Neural cell (in vitro differentiated cells): ENCODE results near the gene APOOL. TPM values are rescaled to one million over a fixed set of nuclear protein-coding genes. Genes with fewer than 3 reads are reported as not detected.

Experiments used
- H2AFZ ChIP-seq: fragments of 200-600, 300-800 bp; sonication (generic), shearing (Covaris generic); 2 replicates; pipeline ENCODE4 v1.6.0; 2014; ENCODE audit warnings: low read depth, mild to moderate bottlenecking, antibody characterized with exemption, low read length, moderate library complexity
- H3F3A ChIP-seq: fragments of 200-600 bp; shearing (Covaris generic); 2 replicates; pipeline ENCODE4 v1.6.1; 2016; ENCODE audit warnings: mild to moderate bottlenecking, moderate library complexity, mixed read lengths, antibody characterized with exemption, low read length; ENCODE audit not compliant: insufficient read depth, poor library complexity, severe bottlenecking
- H3K27ac ChIP-seq: fragments of 200-600, 300-800 bp; sonication (generic), shearing (Covaris generic); 2 replicates; pipeline ENCODE4 v1.5.1; 2014; ENCODE audit warnings: mild to moderate bottlenecking, low read length, moderate library complexity
- H3K27me3 ChIP-seq: fragments of 300-800, 200-600 bp; sonication (generic), shearing (Covaris generic); 2 replicates; pipeline ENCODE4 v1.6.0; 2014; ENCODE audit warnings: mild to moderate bottlenecking, low read depth, low read length, moderate library complexity; ENCODE audit not compliant: insufficient read depth
- H3K36me3 ChIP-seq: fragments of 300-800, 200-600 bp; sonication (generic), shearing (Covaris generic); 2 replicates; pipeline ENCODE4 v1.5.1; 2014; ENCODE audit warnings: mild to moderate bottlenecking, antibody characterized with exemption, low read length, moderate library complexity; ENCODE audit not compliant: insufficient read depth
- H3K4me2 ChIP-seq: fragments of 300-800, 200-600 bp; sonication (generic), shearing (Covaris generic); 2 replicates; pipeline ENCODE4 v1.6.0; 2014; ENCODE audit warnings: mild to moderate bottlenecking, low read length
- H3K4me3 ChIP-seq: fragments of 300-800, 200-600 bp; sonication (generic), shearing (Covaris generic); 2 replicates; pipeline ENCODE4 v1.5.1; 2014; ENCODE audit warnings: mild to moderate bottlenecking, low read length, moderate library complexity
- H3K79me2 ChIP-seq: fragments of 200-600 bp; shearing (Covaris generic); replicated peaks from 2 replicates; pipeline ENCODE4 v1.6.0; 2014; ENCODE audit warnings: mild to moderate bottlenecking, low read length, moderate library complexity; ENCODE audit not compliant: insufficient read depth
- H3K9ac ChIP-seq: fragments of 300-800, 200-600 bp; sonication (generic), shearing (Covaris generic); 2 replicates; pipeline ENCODE4 v1.6.1; 2016; ENCODE audit warnings: mild to moderate bottlenecking, low read length, mixed read lengths
- H3K9me2 ChIP-seq: fragments of 200-600 bp; shearing (Covaris generic); 2 replicates; pipeline ENCODE4 v1.6.1; 2016; ENCODE audit warnings: mild to moderate bottlenecking, low read length, mixed read lengths; ENCODE audit not compliant: insufficient read depth
- H3K9me3 ChIP-seq: fragments of 200-600, 300-800 bp; sonication (generic), shearing (Covaris generic); 2 replicates; pipeline ENCODE4 v1.6.1; 2016; ENCODE audit warnings: mild to moderate bottlenecking, mixed run types, low read length, moderate library complexity, mixed read lengths
- H4K20me1 ChIP-seq: fragments of 200-600 bp; shearing (Covaris generic); 2 replicates; pipeline ENCODE4 v1.6.1; 2016; ENCODE audit warnings: mild to moderate bottlenecking, mixed run types; ENCODE audit not compliant: insufficient read depth
- EP300 ChIP-seq: fragments of 450-650 bp; conservative IDR thresholded peaks from 2 replicates; pipeline ENCODE4 v1.6.1; 2014; ENCODE audit warnings: antibody characterized with exemption, mild to moderate bottlenecking, moderate library complexity; ENCODE audit not compliant: poor library complexity, severe bottlenecking
- EZH2 ChIP-seq: fragments of 200-600, 300-800 bp; shearing (Covaris generic), sonication (generic); IDR thresholded peaks from 2 replicates; pipeline ENCODE4 v1.6.1; 2014; ENCODE audit warnings: antibody characterized with exemption, low read length, borderline replicate concordance, mild to moderate bottlenecking; ENCODE audit not compliant: insufficient read depth, poor library complexity, severe bottlenecking
- MXI1 ChIP-seq: fragments of 450-650 bp; conservative IDR thresholded peaks from 2 replicates; pipeline ENCODE4 v1.6.1; 2014; ENCODE audit warnings: antibody characterized with exemption, mild to moderate bottlenecking; ENCODE audit not compliant: poor library complexity, severe bottlenecking
- POLR2AphosphoS5 ChIP-seq: IDR thresholded peaks from 2 replicates; pipeline ENCODE4 v1.6.1; 2012
- RAD21 ChIP-seq: fragments of 450-650 bp; conservative IDR thresholded peaks from 2 replicates; pipeline ENCODE4 v1.6.1; 2014; ENCODE audit warnings: antibody characterized with exemption, mild to moderate bottlenecking, moderate library complexity
- SMC3 ChIP-seq: fragments of 450-650 bp; conservative IDR thresholded peaks from 2 replicates; pipeline ENCODE4 v1.6.1; 2014; ENCODE audit warnings: antibody characterized with exemption, mild to moderate bottlenecking, moderate library complexity; ENCODE audit not compliant: poor library complexity
- TAF1 ChIP-seq: IDR thresholded peaks from 2 replicates; pipeline ENCODE4 v1.6.1; 2012; ENCODE audit warnings: low read depth
- polyA plus RNA-seq: library from polyadenylated mRNA; depleted of rRNA; stranded (reverse); fragments of >200 nt; gene quantifications from 2 replicates; pipeline ENCODE4 v1.2.3, GENCODE V29; 2014
- TF ChIP-seq, protein P1 (sequence below): fragments of 450-650 bp; IDR thresholded peaks from 2 replicates; pipeline ENCODE4 v1.5.1; 2014; ENCODE audit warnings: antibody characterized with exemption, mild to moderate bottlenecking, moderate library complexity; ENCODE audit not compliant: poor library complexity, severe bottlenecking
- TF ChIP-seq, protein P2 (sequence below): IDR thresholded peaks from 2 replicates; pipeline ENCODE4 v1.6.1; 2012; ENCODE audit warnings: borderline replicate concordance

APOOL gene
- polyA plus RNA-seq, 1 donor from 2014 or later: 3.6 TPM

DNA sequence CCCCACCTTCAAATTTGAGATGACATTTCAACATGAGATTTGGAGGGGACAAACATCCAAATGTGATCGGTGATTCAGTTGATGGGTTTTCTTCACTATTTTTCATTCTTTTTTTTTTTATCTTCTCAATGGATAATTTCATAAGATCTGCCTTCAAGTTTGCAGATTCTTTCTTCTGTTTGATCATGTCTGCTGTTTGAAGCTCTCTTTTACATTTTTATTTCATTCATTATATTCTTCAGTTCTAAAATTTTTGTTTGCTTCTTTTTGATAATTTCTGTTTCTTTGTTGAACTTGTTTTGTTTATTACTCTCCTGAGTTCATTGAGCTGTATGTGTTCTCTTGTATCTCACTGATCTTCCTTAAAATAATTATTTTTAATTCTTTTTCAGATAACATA, 14.8 kb downstream of the APOOL start (continued):
- TF ChIP-seq SMC3: no peak
- TF ChIP-seq POLR2AphosphoS5: no peak
- no peak for TF ChIP-seq RAD21
- no peak for TF ChIP-seq MXI1

DNA sequence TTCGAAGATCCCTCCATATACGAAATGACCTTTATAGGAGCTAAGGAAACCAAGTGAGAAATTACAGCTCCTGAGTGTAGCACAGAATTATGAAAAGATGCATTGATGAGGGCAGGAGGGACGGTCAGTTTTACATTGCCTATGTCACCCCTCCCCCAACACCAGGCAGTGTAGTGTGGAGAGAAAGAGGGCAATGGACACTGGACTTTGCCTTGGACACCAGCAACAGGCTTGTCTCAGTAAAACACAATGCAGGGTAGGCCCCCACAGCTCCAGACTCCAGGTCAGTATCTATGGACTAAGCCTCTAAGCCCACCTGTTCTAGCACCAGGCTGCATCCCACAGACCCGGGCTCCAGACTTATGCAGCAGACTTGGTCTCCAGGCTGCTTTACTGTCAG, 16.5 kb downstream of the APOOL start:
- no peaks in the 10 kb centered on the region for H3K36me3 ChIP-seq
- H3K27ac ChIP-seq: no peak overlapping the region
- no peaks in the 10 kb centered on the region for H3K9me3 ChIP-seq
- TF ChIP-seq MXI1: no peak
- no peaks in the 10 kb centered on the region for H3K9me2 ChIP-seq
- no peak overlapping the region for H3K4me3 ChIP-seq
- no peaks in the 10 kb centered on the region for H3F3A ChIP-seq
- no peaks in the 10 kb centered on the region for H4K20me1 ChIP-seq
- no peaks in the 10 kb centered on the region for H3K79me2 ChIP-seq
- no peak overlapping the region for H3K9ac ChIP-seq
- no peak overlapping the region for H3K4me2 ChIP-seq
- no peaks in the 10 kb centered on the region for H3K27me3 ChIP-seq
- no peak overlapping the region for H2AFZ ChIP-seq

DNA sequence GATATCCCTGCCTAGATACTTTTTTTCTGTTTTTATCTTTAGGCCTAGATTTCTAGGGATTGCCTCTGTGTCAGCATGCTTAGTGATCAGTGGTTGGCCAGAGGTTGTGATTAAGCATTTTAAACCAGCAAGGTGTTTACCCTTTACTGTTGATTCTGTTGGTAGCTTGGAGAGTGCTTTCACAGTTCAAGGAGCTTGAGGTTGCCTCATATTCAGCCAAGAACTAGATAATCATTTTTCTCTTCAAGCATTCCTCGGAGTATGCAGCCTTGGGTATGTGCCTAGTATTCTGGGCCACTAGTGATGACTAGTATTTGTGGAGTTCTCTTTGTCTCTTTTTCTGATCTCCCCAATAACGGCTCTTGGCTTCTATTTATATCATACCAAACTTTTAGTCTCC, 20.4 kb downstream of the APOOL start:
- no peak overlapping the region for H3K9ac ChIP-seq
- no peaks in the 10 kb centered on the region for H4K20me1 ChIP-seq
- H3K27me3 ChIP-seq: no peaks in the 10 kb centered on the region
- no peaks in the 10 kb centered on the region for H3K9me3 ChIP-seq
- no peak overlapping the region for H2AFZ ChIP-seq
- H3K9me2 ChIP-seq: no peaks in the 10 kb centered on the region
- no peaks in the 10 kb centered on the region for H3K79me2 ChIP-seq
- no peaks in the 10 kb centered on the region for H3F3A ChIP-seq
- H3K4me2 ChIP-seq: no peak overlapping the region
- H3K4me3 ChIP-seq: no peak overlapping the region
- no peak overlapping the region for H3K27ac ChIP-seq
- TF ChIP-seq EP300: no peak
- TF ChIP-seq SMC3: no peak
- no peak for TF ChIP-seq POLR2AphosphoS5
- TF ChIP-seq MXI1: no peak
- H3K36me3 ChIP-seq: no peaks in the 10 kb centered on the region

DNA sequence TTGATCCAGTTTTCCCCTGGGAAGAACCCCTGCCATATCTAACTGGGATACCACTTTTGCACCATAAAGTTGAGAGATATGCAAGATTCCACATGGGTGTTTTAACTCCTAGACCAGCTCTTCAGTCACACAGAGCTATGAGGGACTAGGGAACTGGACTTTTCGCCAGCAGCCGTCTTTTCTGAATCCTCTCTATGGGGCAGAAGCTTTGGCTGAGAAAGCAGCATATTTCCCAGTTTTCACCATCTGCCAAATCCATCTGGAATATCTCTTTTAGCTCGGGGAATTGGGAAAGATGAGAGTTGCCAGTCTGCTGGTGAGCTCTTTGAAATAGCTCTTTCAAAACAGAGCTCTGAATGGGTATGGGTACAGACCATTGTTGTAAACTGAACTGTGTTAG, 20.9 kb downstream of the APOOL start:
- Histone ChIP-seq H3K79me2 (no peaks in the 10 kb centered on the region), H2AFZ (no peak overlapping the region), H3F3A (no peaks in the 10 kb centered on the region), H3K9me2 (no peaks in the 10 kb centered on the region), H4K20me1 (no peaks in the 10 kb centered on the region), H3K4me3 (no peak overlapping the region), H3K4me2 (no peak overlapping the region), H3K27ac (no peak overlapping the region), H3K27me3 (no peaks in the 10 kb centered on the region), H3K9me3 (no peaks in the 10 kb centered on the region), H3K9ac (no peak overlapping the region), H3K36me3 (no peaks in the 10 kb centered on the region)
- TF ChIP-seq, protein P1, sequence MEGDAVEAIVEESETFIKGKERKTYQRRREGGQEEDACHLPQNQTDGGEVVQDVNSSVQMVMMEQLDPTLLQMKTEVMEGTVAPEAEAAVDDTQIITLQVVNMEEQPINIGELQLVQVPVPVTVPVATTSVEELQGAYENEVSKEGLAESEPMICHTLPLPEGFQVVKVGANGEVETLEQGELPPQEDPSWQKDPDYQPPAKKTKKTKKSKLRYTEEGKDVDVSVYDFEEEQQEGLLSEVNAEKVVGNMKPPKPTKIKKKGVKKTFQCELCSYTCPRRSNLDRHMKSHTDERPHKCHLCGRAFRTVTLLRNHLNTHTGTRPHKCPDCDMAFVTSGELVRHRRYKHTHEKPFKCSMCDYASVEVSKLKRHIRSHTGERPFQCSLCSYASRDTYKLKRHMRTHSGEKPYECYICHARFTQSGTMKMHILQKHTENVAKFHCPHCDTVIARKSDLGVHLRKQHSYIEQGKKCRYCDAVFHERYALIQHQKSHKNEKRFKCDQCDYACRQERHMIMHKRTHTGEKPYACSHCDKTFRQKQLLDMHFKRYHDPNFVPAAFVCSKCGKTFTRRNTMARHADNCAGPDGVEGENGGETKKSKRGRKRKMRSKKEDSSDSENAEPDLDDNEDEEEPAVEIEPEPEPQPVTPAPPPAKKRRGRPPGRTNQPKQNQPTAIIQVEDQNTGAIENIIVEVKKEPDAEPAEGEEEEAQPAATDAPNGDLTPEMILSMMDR: no peak
- TF ChIP-seq, protein P2, sequence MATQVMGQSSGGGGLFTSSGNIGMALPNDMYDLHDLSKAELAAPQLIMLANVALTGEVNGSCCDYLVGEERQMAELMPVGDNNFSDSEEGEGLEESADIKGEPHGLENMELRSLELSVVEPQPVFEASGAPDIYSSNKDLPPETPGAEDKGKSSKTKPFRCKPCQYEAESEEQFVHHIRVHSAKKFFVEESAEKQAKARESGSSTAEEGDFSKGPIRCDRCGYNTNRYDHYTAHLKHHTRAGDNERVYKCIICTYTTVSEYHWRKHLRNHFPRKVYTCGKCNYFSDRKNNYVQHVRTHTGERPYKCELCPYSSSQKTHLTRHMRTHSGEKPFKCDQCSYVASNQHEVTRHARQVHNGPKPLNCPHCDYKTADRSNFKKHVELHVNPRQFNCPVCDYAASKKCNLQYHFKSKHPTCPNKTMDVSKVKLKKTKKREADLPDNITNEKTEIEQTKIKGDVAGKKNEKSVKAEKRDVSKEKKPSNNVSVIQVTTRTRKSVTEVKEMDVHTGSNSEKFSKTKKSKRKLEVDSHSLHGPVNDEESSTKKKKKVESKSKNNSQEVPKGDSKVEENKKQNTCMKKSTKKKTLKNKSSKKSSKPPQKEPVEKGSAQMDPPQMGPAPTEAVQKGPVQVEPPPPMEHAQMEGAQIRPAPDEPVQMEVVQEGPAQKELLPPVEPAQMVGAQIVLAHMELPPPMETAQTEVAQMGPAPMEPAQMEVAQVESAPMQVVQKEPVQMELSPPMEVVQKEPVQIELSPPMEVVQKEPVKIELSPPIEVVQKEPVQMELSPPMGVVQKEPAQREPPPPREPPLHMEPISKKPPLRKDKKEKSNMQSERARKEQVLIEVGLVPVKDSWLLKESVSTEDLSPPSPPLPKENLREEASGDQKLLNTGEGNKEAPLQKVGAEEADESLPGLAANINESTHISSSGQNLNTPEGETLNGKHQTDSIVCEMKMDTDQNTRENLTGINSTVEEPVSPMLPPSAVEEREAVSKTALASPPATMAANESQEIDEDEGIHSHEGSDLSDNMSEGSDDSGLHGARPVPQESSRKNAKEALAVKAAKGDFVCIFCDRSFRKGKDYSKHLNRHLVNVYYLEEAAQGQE: no peak
- TF ChIP-seq EZH2 (no peak), TAF1 (no peak), SMC3 (no peak), MXI1 (no peak), RAD21 (no peak), POLR2AphosphoS5 (no peak), EP300 (no peak)
